ENCODE measurements around the gene DIO3.
"Not testable (repeated sequence)": the region's sequence is repeated elsewhere in the genome, so short reads cannot be mapped to it uniquely, and the experiment has no call there.

DIO3 gene

GRCh38 chr14:101543814-101544213, 17.5 kb upstream of the DIO3 start:
- H3K27ac ChIP-seq = no peak overlapping the region
- TF ChIP-seq ZFX (IDR thresholded peaks at IDR 0.05; ENCODE audit: borderline replicate concordance) = no peak
- TF ChIP-seq, protein P1, sequence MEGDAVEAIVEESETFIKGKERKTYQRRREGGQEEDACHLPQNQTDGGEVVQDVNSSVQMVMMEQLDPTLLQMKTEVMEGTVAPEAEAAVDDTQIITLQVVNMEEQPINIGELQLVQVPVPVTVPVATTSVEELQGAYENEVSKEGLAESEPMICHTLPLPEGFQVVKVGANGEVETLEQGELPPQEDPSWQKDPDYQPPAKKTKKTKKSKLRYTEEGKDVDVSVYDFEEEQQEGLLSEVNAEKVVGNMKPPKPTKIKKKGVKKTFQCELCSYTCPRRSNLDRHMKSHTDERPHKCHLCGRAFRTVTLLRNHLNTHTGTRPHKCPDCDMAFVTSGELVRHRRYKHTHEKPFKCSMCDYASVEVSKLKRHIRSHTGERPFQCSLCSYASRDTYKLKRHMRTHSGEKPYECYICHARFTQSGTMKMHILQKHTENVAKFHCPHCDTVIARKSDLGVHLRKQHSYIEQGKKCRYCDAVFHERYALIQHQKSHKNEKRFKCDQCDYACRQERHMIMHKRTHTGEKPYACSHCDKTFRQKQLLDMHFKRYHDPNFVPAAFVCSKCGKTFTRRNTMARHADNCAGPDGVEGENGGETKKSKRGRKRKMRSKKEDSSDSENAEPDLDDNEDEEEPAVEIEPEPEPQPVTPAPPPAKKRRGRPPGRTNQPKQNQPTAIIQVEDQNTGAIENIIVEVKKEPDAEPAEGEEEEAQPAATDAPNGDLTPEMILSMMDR (IDR thresholded peaks at IDR 0.05) = no peak

DNA sequence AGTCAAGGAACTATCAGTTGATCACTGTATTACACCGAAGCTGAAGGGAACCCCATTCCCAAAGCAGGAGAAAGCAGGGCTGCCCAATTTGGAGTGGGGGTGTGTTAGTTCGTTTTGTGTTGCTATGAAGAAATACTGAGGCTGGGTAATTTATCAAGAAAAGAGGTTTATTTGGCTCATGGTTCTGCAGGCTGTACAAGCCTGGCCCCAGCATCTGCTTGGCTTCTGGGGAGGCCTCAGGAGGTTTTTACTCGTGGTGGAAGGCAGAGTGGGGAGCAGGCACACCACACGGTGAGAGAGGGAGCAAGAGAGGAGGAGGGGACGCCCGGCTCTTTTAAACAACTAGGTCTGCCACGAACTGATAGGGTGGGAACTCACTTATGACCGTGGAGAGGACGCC, 16.7 kb upstream of the DIO3 start:
- H3K27ac ChIP-seq = no peak overlapping the region
- no peak for TF ChIP-seq ZFX (IDR thresholded peaks at IDR 0.05; ENCODE audit: borderline replicate concordance)
- TF ChIP-seq, protein P1 (IDR thresholded peaks at IDR 0.05) = no peak

DNA sequence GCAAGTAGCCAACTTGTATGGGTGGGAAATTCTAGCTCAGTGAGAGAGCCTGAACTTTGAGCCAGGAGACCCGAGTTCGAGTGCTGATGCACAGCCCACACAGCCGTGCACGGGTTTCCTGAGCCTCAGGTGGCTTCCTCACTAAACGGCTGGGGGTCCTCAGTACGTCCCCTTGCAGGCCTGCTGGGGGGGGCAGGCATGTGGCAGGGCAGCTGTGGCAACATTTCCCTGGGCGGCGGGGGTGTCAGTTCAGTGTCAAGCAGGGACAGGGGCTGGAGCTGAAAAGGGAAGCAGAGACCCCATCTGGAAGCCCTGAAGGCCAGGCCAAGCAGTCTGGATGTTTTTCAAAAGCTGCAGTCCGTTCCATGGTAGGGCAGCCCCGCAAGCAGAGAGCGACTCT, 14.6 kb upstream of the DIO3 start:
- no peak for TF ChIP-seq ZFX (IDR thresholded peaks at IDR 0.05; ENCODE audit: borderline replicate concordance)
- TF ChIP-seq, protein P1 (IDR thresholded peaks at IDR 0.05) = no peak
- H3K27ac ChIP-seq = no peak overlapping the region

DNA sequence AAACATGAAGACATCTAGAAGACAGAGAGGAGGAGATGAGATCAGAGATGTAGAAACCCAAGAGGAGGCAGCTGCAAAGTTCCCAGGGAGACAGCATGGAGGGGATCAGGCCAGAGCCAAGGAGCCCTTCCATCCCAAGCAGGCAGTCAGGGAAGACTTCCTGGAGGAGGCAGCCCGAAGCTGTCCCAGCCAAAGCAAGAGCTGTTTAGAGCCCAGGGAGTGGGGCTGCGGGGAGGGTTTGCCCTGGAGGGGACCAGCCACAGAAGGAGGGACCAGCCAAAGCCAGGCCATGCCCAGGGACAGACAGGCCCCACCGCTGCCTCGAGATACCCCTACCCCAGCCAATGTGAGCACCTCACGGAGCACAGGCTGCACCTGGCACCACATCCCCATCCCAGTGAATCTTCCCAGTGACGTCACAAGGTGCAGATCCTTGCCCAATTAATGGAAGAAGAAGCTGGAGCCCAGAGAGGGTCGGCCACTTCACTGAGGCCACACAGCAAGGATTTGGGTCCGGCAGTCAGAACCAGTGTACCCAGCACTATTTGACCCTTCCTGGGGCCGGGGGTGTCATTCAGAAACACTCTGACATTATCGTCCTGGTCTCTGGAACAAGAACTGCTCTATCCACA, 14.1 kb upstream of the DIO3 start:
- no peak overlapping the region for H3K27ac ChIP-seq
- TF ChIP-seq ZFX (IDR thresholded peaks at IDR 0.05; ENCODE audit: borderline replicate concordance) = no peak
- TF ChIP-seq, protein P1 (IDR thresholded peaks at IDR 0.05) = no peak

- TF ChIP-seq ZFX (IDR thresholded peaks at IDR 0.05; ENCODE audit: borderline replicate concordance) = no peak
- TF ChIP-seq, protein P1 (IDR thresholded peaks at IDR 0.05) = no peak
- no peak overlapping the region for H3K27ac ChIP-seq
Observed at GRCh38 chr14:101547961-101548669, 13.2 kb upstream of the DIO3 start.

- H3K27ac ChIP-seq = no peak overlapping the region
- TF ChIP-seq, protein P1 (IDR thresholded peaks at IDR 0.05) = no peak
- TF ChIP-seq ZFX (IDR thresholded peaks at IDR 0.05; ENCODE audit: borderline replicate concordance) = no peak
Observed at GRCh38 chr14:101548710-101549109, 12.6 kb upstream of the DIO3 start.

- no peak for TF ChIP-seq ZFX (IDR thresholded peaks at IDR 0.05; ENCODE audit: borderline replicate concordance)
- TF ChIP-seq, protein P1 (IDR thresholded peaks at IDR 0.05) = no peak
- H3K27ac ChIP-seq = no peak overlapping the region
Observed at GRCh38 chr14:101549154-101549553, 12.1 kb upstream of the DIO3 start.

- H3K27ac ChIP-seq = not testable (repeated sequence)
Observed at GRCh38 chr14:101550202-101550912, 10.9 kb upstream of the DIO3 start.
